GM10847 (cell line): ENCODE measurements around the gene TGFBR3L.

Source experiments
- POLR2A ChIP-seq: IDR thresholded peaks from 2 replicates; pipeline ENCODE4 v1.6.1; 2011; ENCODE audit not compliant: insufficient read length; ENCODE audit errors: extremely low read depth

TGFBR3L gene

GRCh38 chr19:7926021-7926726 lies 11.5 kb downstream of the TGFBR3L start, which contains the start of gene CTXN1:
Gene CTXN1 (minus strand): TSS chr19:7926135. CDS start chr19:7925538, 597 bp downstream.
- no peak for TF ChIP-seq POLR2A

- no peak for TF ChIP-seq POLR2A
Observed at GRCh38 chr19:7926727-7927604, 12.3 kb downstream of the TGFBR3L start.

DNA sequence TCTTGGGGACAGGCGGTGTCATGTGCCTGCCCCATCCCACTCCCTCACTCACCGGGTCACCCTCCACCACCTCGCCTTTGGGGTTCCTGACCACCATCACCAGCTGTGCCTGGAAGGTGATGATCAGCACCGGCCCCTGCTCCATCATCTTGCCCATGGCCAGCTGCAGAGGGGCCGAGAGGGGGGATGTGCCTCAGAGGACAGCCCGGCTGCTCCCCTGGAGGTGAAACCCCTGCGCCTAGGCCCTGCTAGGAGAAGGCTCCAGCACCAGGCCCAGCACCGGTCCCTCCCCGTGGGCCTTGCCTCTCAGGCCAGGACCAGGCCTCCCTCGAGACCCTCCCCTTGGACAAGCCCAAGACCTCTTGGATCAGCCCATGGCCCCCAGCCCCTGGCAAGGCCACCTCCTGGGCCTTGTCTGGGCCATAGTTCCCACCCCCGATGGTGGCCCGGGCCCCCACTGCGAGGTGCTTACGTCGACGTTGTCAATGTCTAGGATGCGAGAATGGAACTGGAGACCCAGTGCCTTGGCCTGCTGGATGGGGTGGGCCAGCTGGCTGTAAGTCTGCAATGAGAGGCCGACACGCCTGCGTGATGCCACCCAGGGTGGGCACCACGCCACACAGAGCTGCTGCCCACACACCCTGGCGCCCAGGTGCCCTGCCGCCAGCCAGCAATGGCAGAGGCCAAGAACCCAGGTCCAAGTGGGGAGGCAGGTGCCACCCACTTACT lies 13.1 kb downstream of the TGFBR3L start:
- TF ChIP-seq POLR2A: no peak

- no peak for TF ChIP-seq POLR2A
Observed at GRCh38 chr19:7928334-7928706, 13.7 kb downstream of the TGFBR3L start.

- TF ChIP-seq POLR2A: no peak
Observed at GRCh38 chr19:7928741-7929701, 14.4 kb downstream of the TGFBR3L start.

GRCh38 chr19:7930765-7931164 lies 16.1 kb downstream of the TGFBR3L start:
- no peak for TF ChIP-seq POLR2A

DNA sequence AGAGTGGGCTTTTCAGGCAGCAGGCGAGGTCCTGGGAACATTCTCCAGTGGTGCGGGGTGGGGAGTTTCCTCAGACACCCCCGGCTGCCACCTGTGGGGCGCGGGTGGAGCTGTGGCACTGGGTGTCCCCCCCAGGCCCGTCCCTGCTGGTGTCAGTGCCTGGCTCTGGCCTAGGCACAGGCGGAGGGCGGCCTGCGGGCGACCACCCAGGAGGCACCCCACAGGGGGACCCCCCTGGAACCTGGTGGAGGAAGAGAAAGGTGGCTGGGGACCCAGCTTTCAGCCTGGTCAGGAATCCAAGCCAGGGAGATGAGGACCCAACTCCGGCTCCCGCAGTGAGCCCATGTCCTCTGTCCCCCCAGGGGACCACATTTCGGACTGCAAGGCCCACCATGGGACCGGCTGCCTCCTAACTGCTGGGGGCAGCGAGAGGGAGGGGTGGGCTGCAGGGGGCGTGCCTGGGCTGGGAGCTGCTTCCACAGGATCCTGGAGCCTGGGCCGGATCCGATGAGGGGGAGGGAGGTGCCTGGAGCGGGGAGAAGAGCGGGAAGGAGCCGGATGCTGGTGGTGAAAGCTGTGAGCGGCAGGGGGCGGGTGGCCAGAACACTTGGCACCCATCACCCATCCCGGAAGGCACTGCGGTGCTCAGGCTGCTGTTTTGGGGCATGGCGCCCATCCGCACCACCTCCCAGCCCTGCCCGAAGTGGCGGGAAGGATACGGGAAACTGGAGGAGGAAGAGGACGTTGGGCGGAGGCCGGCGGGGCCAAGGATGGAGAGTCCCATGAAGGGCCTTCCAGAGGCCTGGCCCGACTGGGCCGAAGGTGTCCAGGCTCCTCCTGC lies 16.8 kb downstream of the TGFBR3L start:
- no peak for TF ChIP-seq POLR2A

DNA sequence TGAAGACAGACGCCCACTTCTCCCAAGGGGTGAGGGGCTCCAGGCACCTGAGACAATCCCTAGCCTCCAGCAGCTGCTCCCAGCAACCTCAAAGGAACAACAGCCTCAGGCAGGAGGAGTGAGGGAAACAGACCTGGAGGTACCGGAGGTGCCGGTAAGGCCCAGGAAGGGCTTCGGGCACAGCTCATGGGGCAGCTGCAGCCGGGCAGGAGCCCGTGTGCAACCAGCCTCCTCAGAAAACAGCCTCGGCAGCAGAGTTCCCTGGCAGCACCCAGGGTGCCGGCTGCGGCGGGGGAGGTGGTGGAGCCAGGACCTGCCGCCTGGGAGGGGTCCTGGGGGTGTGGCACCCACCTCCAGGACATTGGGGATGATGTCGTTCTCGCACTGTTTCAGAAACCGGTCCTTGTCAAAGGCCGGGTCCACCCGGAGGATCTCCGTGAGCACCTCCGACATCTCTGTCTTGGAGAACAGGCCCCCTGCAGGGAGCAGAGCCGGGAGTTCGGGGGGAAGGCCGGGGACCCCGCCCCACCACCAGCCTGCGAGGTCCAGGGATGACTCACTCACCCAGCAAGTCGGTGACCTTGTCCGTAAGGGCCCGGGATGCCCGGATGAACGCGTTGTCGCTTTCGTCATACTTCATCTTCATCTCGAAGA lies 17.8 kb downstream of the TGFBR3L start:
- TF ChIP-seq POLR2A: no peak

GRCh38 chr19:7932930-7933300 lies 18.3 kb downstream of the TGFBR3L start:
- no peak for TF ChIP-seq POLR2A

DNA sequence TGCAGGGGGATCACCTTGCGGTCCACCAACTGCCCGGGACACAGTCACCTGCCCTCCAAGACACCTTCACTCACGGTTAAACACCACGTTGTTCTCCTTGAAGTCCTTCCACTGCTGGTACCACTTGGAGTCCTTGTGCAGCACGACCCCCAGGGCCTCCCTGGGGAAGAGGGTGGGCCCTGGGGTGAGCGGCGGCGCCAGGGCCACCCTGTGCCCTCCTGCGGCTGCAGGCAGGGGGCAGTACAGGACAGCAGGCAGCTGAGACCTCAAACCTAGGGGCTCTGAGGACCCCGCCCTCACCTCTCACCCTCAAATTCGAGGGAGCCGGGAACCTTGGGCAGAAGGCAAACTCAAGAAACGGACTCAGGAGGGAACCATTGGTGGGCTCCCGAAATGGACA lies 18.8 kb downstream of the TGFBR3L start:
- no peak for TF ChIP-seq POLR2A

DNA sequence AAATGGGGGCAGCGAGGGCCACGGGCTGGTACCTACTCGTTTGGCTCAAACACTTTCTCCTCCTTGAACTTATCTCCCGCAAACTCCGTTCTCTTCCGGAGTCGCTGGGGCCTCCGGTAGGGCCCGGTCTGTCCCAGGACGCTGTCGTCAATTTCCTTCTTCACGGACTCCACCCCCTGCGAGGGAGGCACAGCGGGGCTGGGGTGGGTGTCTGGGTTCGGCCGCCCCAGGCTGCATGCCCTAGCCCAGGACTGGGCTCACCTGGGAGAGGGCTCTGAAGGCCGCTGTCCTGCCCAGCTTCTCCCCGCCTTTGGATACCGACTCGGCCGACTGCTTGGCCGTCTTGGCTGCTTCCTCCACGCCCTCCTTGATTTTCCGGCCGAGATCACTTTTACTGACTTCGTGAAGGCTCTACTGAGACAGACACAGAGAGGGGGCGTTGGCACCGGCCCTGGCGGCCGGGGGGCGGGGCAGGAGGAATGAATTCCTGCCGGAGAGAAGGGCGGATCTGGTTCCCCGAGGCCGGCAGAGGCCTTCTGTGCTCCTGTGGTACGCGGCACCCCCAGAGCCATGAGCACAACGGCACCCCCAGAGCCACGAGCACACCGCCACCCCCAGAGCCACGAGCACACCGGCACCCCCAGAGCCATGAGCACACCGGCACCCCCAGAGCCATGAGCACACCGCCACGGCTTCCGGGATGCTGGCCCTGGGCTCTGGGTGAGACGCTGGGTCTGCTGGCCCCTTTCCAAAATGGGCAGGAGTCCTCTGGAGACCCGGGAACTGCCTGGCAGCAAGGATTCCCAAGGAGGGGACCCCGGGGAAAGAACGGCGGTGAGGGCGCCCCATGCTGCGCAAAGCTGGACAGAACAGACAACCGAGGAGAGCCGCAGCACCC lies 19.4 kb downstream of the TGFBR3L start:
- TF ChIP-seq POLR2A: no peak

- no peak for TF ChIP-seq POLR2A
Observed at GRCh38 chr19:7934766-7935165, 20.1 kb downstream of the TGFBR3L start.
